Measurements from ENCODE around the gene LCE1B.

LCE1B gene

GRCh38 chr1:152811671-152812070 is at the start of gene LCE1B:
Gene LCE1B, plus strand, starts transcription at chr1:152811971. Its CDS starts 476 bp downstream, at chr1:152812447.
- no peak for DNase-seq

GRCh38 chr1:152768847-152769533 is 42.8 kb upstream of the LCE1B start:
- DNase-seq: no peak

GRCh38 chr1:152770411-152770810 is 41.4 kb upstream of the LCE1B start:
- DNase-seq: no peak

GRCh38 chr1:152774875-152775274 is 36.9 kb upstream of the LCE1B start, which contains the start of gene LCE1F:
Gene LCE1F, plus strand, starts transcription at chr1:152775140. Its CDS starts 1,232 bp downstream, at chr1:152776372.
- no peak for DNase-seq

- DNase-seq: no peak
Observed at GRCh38 chr1:152776361-152776760, 35.4 kb upstream of the LCE1B start.

GRCh38 chr1:152777510-152778137 is 34.1 kb upstream of the LCE1B start:
- DNase-seq: no peak

GRCh38 chr1:152783095-152783494 is 28.7 kb upstream of the LCE1B start:
- no peak for DNase-seq

GRCh38 chr1:152786077-152786476 is 25.7 kb upstream of the LCE1B start, which contains the start of gene LCE1E:
Gene LCE1E, plus strand, starts transcription at chr1:152786257. Its CDS starts 1,043 bp downstream, at chr1:152787300.
- DNase-seq: no peak

- no peak for DNase-seq
Observed at GRCh38 chr1:152795686-152796085, 16.1 kb upstream of the LCE1B start.

GRCh38 chr1:152796421-152796820 is 15.3 kb upstream of the LCE1B start, which contains the start of gene LCE1D:
Gene LCE1D, plus strand, starts transcription at chr1:152796721. Its CDS starts 1,074 bp downstream, at chr1:152797795.
- DNase-seq: no peak

GRCh38 chr1:152801333-152801732 is 10.4 kb upstream of the LCE1B start:
- DNase-seq: no peak

- DNase-seq: no peak
Observed at GRCh38 chr1:152806576-152806975, 5.2 kb upstream of the LCE1B start, which contains the start of gene LCE1C. Gene LCE1C, minus strand, starts transcription at chr1:152806651. Its CDS starts 1,173 bp downstream, at chr1:152805478.

GRCh38 chr1:152811050-152811449 is 721 bp upstream of the LCE1B start:
- DNase-seq: no peak

- DNase-seq: no peak
Observed at GRCh38 chr1:152817309-152817708, 5.5 kb downstream of the LCE1B start.

GRCh38 chr1:152823294-152823693 is 11.5 kb downstream of the LCE1B start:
- no peak for DNase-seq

- DNase-seq: no peak
Observed at GRCh38 chr1:152824964-152825363, 13.2 kb downstream of the LCE1B start.

GRCh38 chr1:152827173-152827572 is 15.4 kb downstream of the LCE1B start, which contains the start of gene LCE1A:
Gene LCE1A, plus strand, starts transcription at chr1:152827473. Its CDS starts 0 bp downstream, at chr1:152827473.
- DNase-seq: no peak

- DNase-seq: no peak
Observed at GRCh38 chr1:152836870-152837269, 25.1 kb downstream of the LCE1B start.

GRCh38 chr1:152842556-152842955 is 30.8 kb downstream of the LCE1B start, which contains the start of gene LCE6A:
Gene LCE6A, plus strand, starts transcription at chr1:152842856. Its CDS starts 665 bp downstream, at chr1:152843521.
- DNase-seq: no peak

- DNase-seq: no peak
Observed at GRCh38 chr1:152855661-152856060, 43.9 kb downstream of the LCE1B start.

GRCh38 chr1:152858062-152858461 is 46.3 kb downstream of the LCE1B start:
- no peak for DNase-seq

GRCh38 chr1:152859696-152860095 is 47.9 kb downstream of the LCE1B start, which contains the start of gene LCE7A:
Gene LCE7A, plus strand, starts transcription at chr1:152859996. Its CDS starts 702 bp downstream, at chr1:152860698.
- no peak for DNase-seq

- DNase-seq: no peak
Observed at GRCh38 chr1:152860129-152860528, 48.4 kb downstream of the LCE1B start.

- no peak for DNase-seq
Observed at GRCh38 chr1:152861374-152861773, 49.6 kb downstream of the LCE1B start.

Data from activated CD4-positive, alpha-beta T cell treated with anti-CD3 and anti-CD28 coated beads, Interleukin-2, amount 50 U/mL, for 4 hours (primary cell).